ENCODE data around the gene TNN. TPM values are rescaled to one million over a fixed set of nuclear protein-coding genes. Genes with fewer than 3 reads are reported as not detected.
"Not testable (repeated sequence)": the region's sequence is repeated elsewhere in the genome, so short reads cannot be mapped to it uniquely, and the experiment has no call there.

Gene TNN
- total RNA-seq, 1 experiment from 2014 or later = not detected

DNA sequence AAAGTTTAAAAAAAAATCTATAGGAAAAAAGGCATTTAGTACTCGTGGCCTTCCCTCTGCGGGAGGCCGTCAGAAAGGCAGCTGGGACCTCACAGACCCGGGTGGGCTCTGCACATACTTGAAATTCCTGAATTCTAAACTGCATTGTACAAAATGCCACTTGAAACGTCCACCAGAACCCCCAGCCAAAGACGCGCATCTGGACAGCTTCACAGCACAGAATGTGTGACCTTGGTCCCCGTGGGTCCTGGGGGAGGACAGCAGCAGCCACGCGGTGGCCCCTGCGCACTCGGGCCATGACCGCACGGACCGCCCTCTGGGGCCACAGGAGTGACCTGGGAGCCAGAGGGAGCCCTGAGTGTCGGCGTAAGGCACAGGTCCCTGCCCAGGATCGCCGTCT, 23.8 kb upstream of the TNN start:
- Mint-ChIP-seq H3K4me3 (ENCODE audit: unreplicated experiment) (no peak overlapping the region), H3K36me3 (ENCODE audit: insufficient read depth, unreplicated experiment) (no peaks in the 10 kb centered on the region), H3K27ac (ENCODE audit: low read depth, unreplicated experiment) (no peak overlapping the region), H3K9me3 (ENCODE audit: unreplicated experiment) (no peaks in the 10 kb centered on the region), H3K4me1 (ENCODE audit: insufficient read depth, unreplicated experiment) (peaks cover 7% of the 10 kb centered on the region), H3K27me3 (ENCODE audit: insufficient read depth, unreplicated experiment) (peaks cover 25% of the 10 kb centered on the region)
- intact Hi-C loops (cut with micrococcal nuclease) = no loop called here
- BruUV-seq (replicated peaks) = no TSS peak
- ChIA-PET POLR2A (no interaction called here), CTCF (no interaction called here)
- TF ChIP-seq, protein P1, sequence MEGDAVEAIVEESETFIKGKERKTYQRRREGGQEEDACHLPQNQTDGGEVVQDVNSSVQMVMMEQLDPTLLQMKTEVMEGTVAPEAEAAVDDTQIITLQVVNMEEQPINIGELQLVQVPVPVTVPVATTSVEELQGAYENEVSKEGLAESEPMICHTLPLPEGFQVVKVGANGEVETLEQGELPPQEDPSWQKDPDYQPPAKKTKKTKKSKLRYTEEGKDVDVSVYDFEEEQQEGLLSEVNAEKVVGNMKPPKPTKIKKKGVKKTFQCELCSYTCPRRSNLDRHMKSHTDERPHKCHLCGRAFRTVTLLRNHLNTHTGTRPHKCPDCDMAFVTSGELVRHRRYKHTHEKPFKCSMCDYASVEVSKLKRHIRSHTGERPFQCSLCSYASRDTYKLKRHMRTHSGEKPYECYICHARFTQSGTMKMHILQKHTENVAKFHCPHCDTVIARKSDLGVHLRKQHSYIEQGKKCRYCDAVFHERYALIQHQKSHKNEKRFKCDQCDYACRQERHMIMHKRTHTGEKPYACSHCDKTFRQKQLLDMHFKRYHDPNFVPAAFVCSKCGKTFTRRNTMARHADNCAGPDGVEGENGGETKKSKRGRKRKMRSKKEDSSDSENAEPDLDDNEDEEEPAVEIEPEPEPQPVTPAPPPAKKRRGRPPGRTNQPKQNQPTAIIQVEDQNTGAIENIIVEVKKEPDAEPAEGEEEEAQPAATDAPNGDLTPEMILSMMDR (IDR thresholded peaks at IDR 0.05; ENCODE audit: unreplicated experiment) = no peak
- no peak for DNase-seq (ENCODE audit: unreplicated experiment)

DNA sequence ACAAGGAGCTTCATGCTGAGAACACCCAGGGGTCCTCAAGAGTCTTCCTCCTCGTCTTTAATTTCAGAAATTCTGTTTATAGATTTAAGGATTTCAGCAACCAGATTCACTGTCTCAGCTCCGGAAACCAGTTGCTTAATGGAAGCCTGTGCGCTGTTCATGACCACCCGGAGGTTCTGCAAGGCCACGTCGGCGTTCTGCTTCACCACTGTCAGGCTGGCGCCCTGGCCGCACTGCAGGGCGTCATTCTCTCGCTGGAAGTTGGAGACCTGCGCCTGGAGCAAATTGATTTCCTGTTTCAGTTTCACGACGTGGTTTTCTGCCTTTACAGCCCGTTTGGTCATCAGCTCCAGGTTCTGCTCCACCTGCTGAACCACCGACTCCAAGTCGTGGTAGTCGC, 23.0 kb upstream of the TNN start:
- H3K4me3 Mint-ChIP-seq (ENCODE audit: unreplicated experiment); BruUV-seq (replicated peaks); H3K27ac Mint-ChIP-seq (ENCODE audit: low read depth, unreplicated experiment); DNase-seq (ENCODE audit: unreplicated experiment); H3K4me1 Mint-ChIP-seq (ENCODE audit: insufficient read depth, unreplicated experiment); H3K9me3 Mint-ChIP-seq (ENCODE audit: unreplicated experiment); H3K36me3 Mint-ChIP-seq (ENCODE audit: insufficient read depth, unreplicated experiment); intact Hi-C loops (cut with micrococcal nuclease): not testable (repeated sequence)
- CTCF ChIA-PET = interaction anchor here (0.5 to 0.8 kb wide), 4 partner anchors 14 to 942 kb away, joined by 3 to 5 read pairs (median 3); no protein-coding TSS in a partner anchor
- POLR2A ChIA-PET = interaction anchor here (1.0 kb wide), 1 partner anchor 45 kb away, joined by 3 read pairs; the partner anchor contains the start of gene CACYBP
- H3K27me3 Mint-ChIP-seq (ENCODE audit: insufficient read depth, unreplicated experiment) = peaks cover 33% of the 10 kb centered on the region

DNA sequence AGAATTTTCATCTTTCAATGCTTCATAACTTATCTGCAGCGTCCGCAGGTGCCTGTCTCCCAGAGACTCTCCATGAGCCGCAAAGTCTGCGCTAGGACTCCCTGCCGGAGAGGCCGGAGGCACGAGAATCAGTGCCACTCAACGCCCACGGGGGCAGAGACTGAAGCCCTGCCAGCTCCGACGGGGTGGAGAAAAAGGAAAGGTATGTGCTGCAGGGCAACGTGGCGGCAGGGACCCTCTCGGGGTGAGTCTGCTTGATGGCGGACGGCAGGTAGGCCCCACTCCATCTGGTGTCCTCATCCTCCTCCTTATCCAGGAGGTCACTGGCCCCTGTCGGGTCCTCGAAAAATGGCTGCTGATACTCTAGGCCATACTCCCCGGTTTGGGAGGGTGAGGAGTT, 22.5 kb upstream of the TNN start:
- Mint-ChIP-seq H3K4me1 (ENCODE audit: insufficient read depth, unreplicated experiment) (peaks cover 7% of the 10 kb centered on the region), H3K36me3 (ENCODE audit: insufficient read depth, unreplicated experiment) (no peaks in the 10 kb centered on the region), H3K4me3 (ENCODE audit: unreplicated experiment) (no peak overlapping the region), H3K9me3 (ENCODE audit: unreplicated experiment) (no peaks in the 10 kb centered on the region), H3K27me3 (ENCODE audit: insufficient read depth, unreplicated experiment) (peaks cover 38% of the 10 kb centered on the region), H3K27ac (ENCODE audit: low read depth, unreplicated experiment) (no peak overlapping the region)
- intact Hi-C loops (cut with micrococcal nuclease) = no loop called here
- no peak for DNase-seq (ENCODE audit: unreplicated experiment)
- POLR2A ChIA-PET = interaction anchor here (1.0 kb wide), 1 partner anchor 45 kb away, joined by 3 read pairs; the partner anchor contains the start of gene CACYBP
- BruUV-seq (replicated peaks) = no TSS peak
- TF ChIP-seq, protein P1 (IDR thresholded peaks at IDR 0.05; ENCODE audit: unreplicated experiment) = no peak
- CTCF ChIA-PET = interaction anchor here (0.5 to 1.5 kb wide), 6 partner anchors 14 to 942 kb away, joined by 3 to 8 read pairs (median 3); no protein-coding TSS in a partner anchor

DNA sequence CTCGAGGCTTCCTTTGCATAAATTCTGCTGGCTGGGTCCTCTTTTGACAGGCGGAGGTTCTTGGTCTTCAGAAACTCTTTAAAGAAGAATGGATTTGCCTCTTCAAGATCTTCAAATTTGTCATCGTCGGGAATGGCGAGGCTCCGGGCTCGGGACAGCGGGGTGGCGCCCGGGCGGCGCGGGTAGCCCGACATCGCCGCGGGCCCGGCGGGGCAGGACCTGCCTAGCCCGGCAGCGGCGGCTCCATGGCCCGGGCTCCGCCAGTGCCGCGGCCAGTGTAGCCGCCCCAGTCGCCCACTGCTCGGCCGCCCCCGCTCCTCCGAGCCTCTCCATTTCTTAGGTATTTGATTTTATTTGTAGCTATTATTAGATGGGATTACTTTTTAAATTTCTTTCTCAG, 22.1 kb upstream of the TNN start:
- DNase-seq (ENCODE audit: unreplicated experiment) = no peak
- intact Hi-C loops (cut with micrococcal nuclease) = no loop called here
- no peaks in the 10 kb centered on the region for H3K36me3 Mint-ChIP-seq (ENCODE audit: insufficient read depth, unreplicated experiment)
- no peak overlapping the region for H3K4me3 Mint-ChIP-seq (ENCODE audit: unreplicated experiment)
- BruUV-seq (replicated peaks) = no TSS peak
- no peak overlapping the region for H3K27ac Mint-ChIP-seq (ENCODE audit: low read depth, unreplicated experiment)
- CTCF ChIA-PET = interaction anchor here (0.5 to 1.5 kb wide), 3 partner anchors 16 to 341 kb away, joined by 3 to 8 read pairs (median 3); no protein-coding TSS in a partner anchor
- H3K4me1 Mint-ChIP-seq (ENCODE audit: insufficient read depth, unreplicated experiment) = peaks cover 6% of the 10 kb centered on the region
- POLR2A ChIA-PET = interaction anchor here (1.0 kb wide), 1 partner anchor 46 kb away, joined by 3 read pairs; the partner anchor contains the start of gene CACYBP
- TF ChIP-seq, protein P1 (IDR thresholded peaks at IDR 0.05; ENCODE audit: unreplicated experiment) = no peak
- H3K9me3 Mint-ChIP-seq (ENCODE audit: unreplicated experiment) = no peaks in the 10 kb centered on the region
- H3K27me3 Mint-ChIP-seq (ENCODE audit: insufficient read depth, unreplicated experiment) = peaks cover 42% of the 10 kb centered on the region
